GM10248 (cell line): Measurements from ENCODE around the gene CCDC8.

Experiments
- CTCF ChIA-PET: fragments of 300-600 bp; sonication (Branson Sonifier 250); formaldehyde crosslinking; extraction: SDS; loops from one replicate; lab custom pipeline; 2021; ENCODE audit warnings: antibody characterized with exemption; lab: Yijun Ruan, JAX
- POLR2A ChIA-PET: fragments of 350-650 bp; sonication (Branson Sonifier 250); formaldehyde crosslinking; extraction: SDS; loops from one replicate; lab custom pipeline; 2020; ENCODE audit warnings: antibody characterized with exemption; lab: Yijun Ruan, JAX
- DNase-seq: peaks from one replicate; pipeline ENCODE4 v3.0.0; 2012; ENCODE audit errors: extremely low spot score
- CTCF ChIP-seq: IDR thresholded peaks from 2 replicates; pipeline ENCODE4 v1.5.1; 2012; ENCODE audit warnings: mild to moderate bottlenecking, low read depth; ENCODE audit errors: extremely low read depth, missing control alignments, control extremely low read depth

Gene CCDC8

GRCh38 chr19:46392837-46393236 lies 20.5 kb downstream of the CCDC8 start:
- ChIA-PET POLR2A (no interaction called here), CTCF (interaction anchor here (4.0 kb wide), 1 partner anchor 96 kb away, joined by 53 read pairs; no protein-coding TSS in a partner anchor)
- no peak for DNase-seq
- TF ChIP-seq CTCF = no peak

- ChIA-PET CTCF (interaction anchor here (1.1 kb wide), 1 partner anchor 122 kb away, joined by 3 read pairs; no protein-coding TSS in a partner anchor), POLR2A (interaction anchor here (0.7 kb wide), 1 partner anchor 63 kb away, joined by 6 read pairs; no protein-coding TSS in a partner anchor)
- TF ChIP-seq CTCF = no peak
- no peak for DNase-seq
These were observed 21.0 kb downstream of the CCDC8 start for GRCh38 chr19:46392252-46392801.

DNA sequence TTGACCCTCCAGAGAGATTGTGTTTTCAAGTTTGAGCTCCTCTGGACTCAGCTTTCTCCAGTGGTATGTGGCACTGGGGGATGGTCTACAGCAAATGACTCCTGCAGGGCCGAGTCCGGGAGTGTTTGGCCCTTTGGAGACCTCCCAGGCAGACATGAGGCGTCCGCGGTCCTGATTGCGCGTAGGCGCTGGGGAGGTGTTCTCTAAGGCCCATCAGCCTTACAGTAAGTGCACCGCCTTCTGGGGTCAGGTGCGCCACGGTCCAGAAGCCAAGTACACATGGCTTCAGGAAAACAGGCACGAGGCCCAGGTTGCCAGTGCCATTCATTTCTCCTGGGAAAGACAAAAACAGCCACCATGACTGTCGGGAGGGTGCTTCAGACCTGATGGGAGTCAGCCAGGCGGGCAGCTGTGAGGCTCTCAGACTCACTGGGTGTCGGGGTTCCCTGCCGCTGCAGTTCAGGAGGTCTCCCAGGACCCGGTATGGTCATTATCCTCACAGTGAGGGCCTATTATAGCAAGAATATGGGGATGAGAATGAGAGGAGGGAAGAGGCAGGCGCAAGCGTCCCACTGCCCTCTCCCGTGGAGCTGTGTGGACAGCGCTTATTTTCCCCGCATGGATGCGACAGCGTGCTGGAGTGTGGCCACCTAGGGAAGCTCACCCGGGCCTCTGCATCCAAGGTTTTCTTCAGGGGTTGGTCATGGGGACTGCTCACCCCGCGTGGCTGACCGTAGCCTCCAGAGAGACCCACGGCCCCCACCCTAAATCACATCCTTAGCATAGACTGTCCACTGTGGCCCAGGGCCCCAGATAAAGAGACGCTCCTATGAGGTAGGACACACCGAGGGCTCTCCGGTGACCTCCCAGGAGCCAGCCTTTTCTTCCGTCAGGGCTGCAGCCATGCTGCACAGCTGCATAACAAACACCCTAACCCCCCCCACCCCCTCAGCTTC lies 21.8 kb downstream of the CCDC8 start:
- ChIA-PET POLR2A (interaction anchor here (0.7 kb wide), 1 partner anchor 63 kb away, joined by 6 read pairs; no protein-coding TSS in a partner anchor), CTCF (interaction anchor here (1.0 to 1.6 kb wide), 4 partner anchors 11 to 312 kb away, joined by 3 to 5 read pairs (median 3); no protein-coding TSS in a partner anchor)
- TF ChIP-seq CTCF = no peak
- no peak for DNase-seq

DNA sequence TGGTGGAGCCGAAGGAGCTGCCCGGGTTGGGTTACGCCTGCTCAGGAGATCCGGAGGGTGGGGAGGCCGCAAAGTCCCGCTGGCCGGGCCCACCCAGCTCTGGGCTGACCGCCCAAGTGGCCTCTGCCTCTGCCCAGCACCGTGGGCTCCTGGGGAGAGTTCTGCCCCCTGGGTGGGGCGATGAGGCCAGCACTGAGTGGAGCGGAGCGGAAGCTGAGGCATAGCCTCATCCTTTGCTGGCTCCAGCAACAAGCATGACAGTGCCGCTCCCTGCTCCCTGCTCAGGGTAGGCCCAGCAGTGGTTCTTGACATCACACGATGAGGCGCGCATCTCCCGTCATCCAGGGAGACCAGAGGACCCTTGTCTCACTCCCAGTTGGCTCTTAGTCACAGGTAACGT lies 22.5 kb downstream of the CCDC8 start:
- DNase-seq = no peak
- ChIA-PET POLR2A (no interaction called here), CTCF (interaction anchor here (1.0 to 1.6 kb wide), 3 partner anchors 11 to 313 kb away, joined by 3 to 5 read pairs (median 3); no protein-coding TSS in a partner anchor)
- no peak for TF ChIP-seq CTCF

DNA sequence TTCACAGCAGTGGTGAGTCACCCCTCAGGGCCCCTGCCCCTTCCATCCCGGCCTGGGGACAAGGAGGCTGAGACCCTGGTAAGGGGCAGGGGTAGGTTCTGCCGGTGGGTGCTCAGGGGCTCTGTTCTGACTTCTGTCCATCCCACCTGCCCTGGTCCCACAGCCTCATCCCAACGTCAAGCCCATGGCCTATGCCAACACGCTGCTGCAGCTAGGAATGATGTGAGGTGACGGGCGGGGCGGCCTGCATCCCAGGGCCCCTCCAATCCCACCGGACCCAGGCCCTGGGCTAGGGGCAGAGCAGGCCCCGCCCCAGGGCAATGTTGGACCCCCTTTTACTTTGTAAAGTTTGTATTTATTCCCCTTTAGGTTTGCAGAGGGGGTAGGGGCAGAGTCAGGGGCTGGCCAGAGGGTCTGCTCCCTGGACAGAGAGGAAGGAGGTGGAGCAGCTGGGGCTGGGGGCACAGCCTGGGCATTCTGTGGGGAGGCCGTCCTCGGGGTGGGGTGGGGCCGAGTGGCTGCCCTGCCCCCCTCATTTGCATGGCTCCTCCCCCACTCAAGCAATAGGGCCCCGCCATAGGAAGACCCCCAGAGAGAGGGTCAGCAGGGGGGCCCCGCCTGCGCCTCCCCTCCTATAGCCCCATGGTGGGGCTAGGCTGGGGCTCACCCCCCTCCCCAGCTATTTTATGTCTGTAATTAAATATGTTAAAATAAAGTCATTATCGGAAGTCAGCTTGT lies 23.1 kb downstream of the CCDC8 start:
- POLR2A ChIA-PET = no interaction called here
- no peak for TF ChIP-seq CTCF
- no peak for DNase-seq
- CTCF ChIA-PET = interaction anchor here (0.8 to 1.6 kb wide), 4 partner anchors 12 to 314 kb away, joined by 3 to 5 read pairs (median 3); no protein-coding TSS in a partner anchor
